ENCODE results near the gene BOLA3.

- TF ChIP-seq CTCF (conservative IDR thresholded peaks at IDR 0.05) (no peak), ZFX (IDR thresholded peaks at IDR 0.05) (no peak)
Measured at GRCh38 chr2:74194799-74195198, 47.1 kb upstream of the BOLA3 start.

Data from C4-2B (cell line).